ENCODE measurements around the gene SLC23A2. TPM values are rescaled to one million over a fixed set of nuclear protein-coding genes. Genes with fewer than 3 reads are reported as not detected.

Gene SLC23A2
- total and polyA plus RNA-seq, 4 donors = 9.1 to 48.4 (median 14.7) TPM

GRCh38 chr20:4894409-4894808, 106.9 kb downstream of the SLC23A2 start:
- Histone ChIP-seq H3K4me1 (ENCODE audit: control insufficient read depth in 4 of 4, insufficient read depth in 4 of 4, low read length in 3 of 4) (no peaks in the 10 kb centered on the region), H3K9me3 (ENCODE audit: control insufficient read depth in 4 of 4, low read length in 3 of 4) (no peaks in the 10 kb centered on the region), H3K27ac (ENCODE audit: low read depth in 1 of 2, low read length in 2 of 2) (no peak overlapping the region), H3K27me3 (ENCODE audit: control insufficient read depth in 4 of 4, insufficient read depth in 4 of 4, low read length in 3 of 4) (no peaks in the 10 kb centered on the region), H3K9ac (ENCODE audit: low read depth in 1 of 2, low read length in 2 of 2) (no peak overlapping the region), H3K4me3 (ENCODE audit: low read depth in 1 of 3, low read length in 3 of 3) (no peak overlapping the region), H3K36me3 (ENCODE audit: control insufficient read depth in 4 of 4, insufficient read depth in 3 of 4, low read depth in 1 of 4, low read length in 3 of 4) (peaks cover 3 to 57% (median 22%) of the 10 kb centered on the region in 4 donors)
- no peak for TF ChIP-seq CTCF (IDR thresholded peaks at IDR 0.05; ENCODE audit: low read depth, low read length, missing input control)
- TF ChIP-seq ZBTB33 (IDR thresholded peaks at IDR 0.05) = no peak
- TF ChIP-seq HNF4G (IDR thresholded peaks at IDR 0.05) = no peak
- TF ChIP-seq SP1 (IDR thresholded peaks at IDR 0.05) = no peak
- no peak for TF ChIP-seq FOXA2 (IDR thresholded peaks at IDR 0.05)
- DNase-seq (ENCODE audit: low spot score) = no peak
- WGBS = 88% methylated on average over 3 of the region's 3 CpGs

- H3K4me1 ChIP-seq (ENCODE audit: control insufficient read depth in 4 of 4, insufficient read depth in 4 of 4, low read length in 3 of 4) = no peaks in the 10 kb centered on the region
- H3K9me3 ChIP-seq (ENCODE audit: control insufficient read depth in 4 of 4, low read length in 3 of 4) = no peaks in the 10 kb centered on the region
- H3K9ac ChIP-seq (ENCODE audit: low read depth in 1 of 2, low read length in 2 of 2) = no peak overlapping the region
- H3K36me3 ChIP-seq (ENCODE audit: control insufficient read depth in 4 of 4, insufficient read depth in 3 of 4, low read depth in 1 of 4, low read length in 3 of 4) = peaks cover 5 to 57% (median 23%) of the 10 kb centered on the region in 4 donors
- no peaks in the 10 kb centered on the region for H3K27me3 ChIP-seq (ENCODE audit: control insufficient read depth in 4 of 4, insufficient read depth in 4 of 4, low read length in 3 of 4)
- 97% methylated on average over 7 of the region's 7 CpGs for WGBS
- H3K27ac ChIP-seq (ENCODE audit: low read depth in 1 of 2, low read length in 2 of 2) = no peak overlapping the region
- no peak overlapping the region for H3K4me3 ChIP-seq (ENCODE audit: low read depth in 1 of 3, low read length in 3 of 3)
- no peak for TF ChIP-seq HNF4G (IDR thresholded peaks at IDR 0.05)
- no peak for TF ChIP-seq TAF1 (conservative IDR thresholded peaks at IDR 0.05)
- TF ChIP-seq FOXA1 (IDR thresholded peaks at IDR 0.05) = no peak
- no peak for TF ChIP-seq FOXA2 (IDR thresholded peaks at IDR 0.05)
- TF ChIP-seq RXRA (IDR thresholded peaks at IDR 0.05) = no peak
- no peak for TF ChIP-seq SP1 (IDR thresholded peaks at IDR 0.05)
- no peak for TF ChIP-seq RAD21 (IDR thresholded peaks at IDR 0.05)
- TF ChIP-seq REST (IDR thresholded peaks at IDR 0.05) = no peak
- no peak for TF ChIP-seq MAX (IDR thresholded peaks at IDR 0.05)
- no peak for TF ChIP-seq JUND (IDR thresholded peaks at IDR 0.05)
- no peak for TF ChIP-seq NR2F2 (IDR thresholded peaks at IDR 0.05)
- no peak for TF ChIP-seq CTCF (IDR thresholded peaks at IDR 0.05; ENCODE audit: low read depth, low read length, missing input control)
- no peak for TF ChIP-seq ATF3 (IDR thresholded peaks at IDR 0.05)
- TF ChIP-seq GABPA (IDR thresholded peaks at IDR 0.05 in 1 of 2, conservative IDR thresholded peaks at IDR 0.05 in 1 of 2) = no peak
- TF ChIP-seq ZBTB33 (IDR thresholded peaks at IDR 0.05) = no peak
- no peak for TF ChIP-seq HNF4A (conservative IDR thresholded peaks at IDR 0.05)
- TF ChIP-seq EGR1 (IDR thresholded peaks at IDR 0.05; ENCODE audit: low read depth in 2 of 2) = no peak
- DNase-seq (ENCODE audit: low spot score) = no peak
Measured at GRCh38 chr20:4893709-4894108, 107.6 kb downstream of the SLC23A2 start.

All from liver (tissue), 9 donors.